HG02763 (cell line): ENCODE results near the gene NAALADL1.
"Not testable (repeated sequence)": the region's sequence is repeated elsewhere in the genome, so short reads cannot be mapped to it uniquely, and the experiment has no call there.

ENCODE experiments used
- ATAC-seq: cut with Tn5 transposase; IDR thresholded peaks from one replicate; pipeline ENCODE4 v1.9.1; 2021; ENCODE audit warnings: mild to moderate bottlenecking, moderate library complexity; ENCODE audit not compliant: unreplicated experiment

Gene NAALADL1

GRCh38 chr11:65017937-65018336, 40.4 kb downstream of the NAALADL1 start:
- ATAC-seq = no peak

- no peak for ATAC-seq
Measured at GRCh38 chr11:65016705-65017104, 41.6 kb downstream of the NAALADL1 start.

GRCh38 chr11:65014726-65015227, 43.6 kb downstream of the NAALADL1 start:
- peak; percentile 3 for ATAC-seq

GRCh38 chr11:65013888-65014725, 44.2 kb downstream of the NAALADL1 start, which contains the start of gene ARL2:
TSS of gene ARL2 (plus strand) at chr11:65014160. CDS start at chr11:65014208, 48 bp downstream.
- peak; percentile 82 for ATAC-seq

- ATAC-seq = peak; percentile 71
Measured at GRCh38 chr11:65013130-65013887, 45.0 kb downstream of the NAALADL1 start.

GRCh38 chr11:65008873-65009272, 49.5 kb downstream of the NAALADL1 start:
- ATAC-seq = no peak

- ATAC-seq = no peak
Measured at GRCh38 chr11:65008016-65008415, 50.3 kb downstream of the NAALADL1 start.

- not testable (repeated sequence) for ATAC-seq
Measured at GRCh38 chr11:65003968-65004367, 54.4 kb downstream of the NAALADL1 start.

GRCh38 chr11:65003282-65003681, 55.1 kb downstream of the NAALADL1 start:
- ATAC-seq = no peak

GRCh38 chr11:65002706-65003105, 55.6 kb downstream of the NAALADL1 start:
- ATAC-seq = no peak

- no peak for ATAC-seq
Measured at GRCh38 chr11:64999478-64999877, 58.9 kb downstream of the NAALADL1 start.

GRCh38 chr11:64998690-64999431, 59.5 kb downstream of the NAALADL1 start:
- no peak for ATAC-seq

GRCh38 chr11:64998141-64998540, 60.2 kb downstream of the NAALADL1 start:
- ATAC-seq = no peak

GRCh38 chr11:64996710-64997380, 61.5 kb downstream of the NAALADL1 start, which contains the start of gene BATF2:
TSS of gene BATF2 (minus strand) at chr11:64996971. CDS start at chr11:64996914, 57 bp downstream.
- ATAC-seq = no peak

GRCh38 chr11:64996327-64996709, 62.0 kb downstream of the NAALADL1 start:
- no peak for ATAC-seq
